ENCODE data around the gene RHEBL1.
"Not testable (repeated sequence)": the region's sequence is repeated elsewhere in the genome, so short reads cannot be mapped to it uniquely, and the experiment has no call there.

Gene RHEBL1

DNA sequence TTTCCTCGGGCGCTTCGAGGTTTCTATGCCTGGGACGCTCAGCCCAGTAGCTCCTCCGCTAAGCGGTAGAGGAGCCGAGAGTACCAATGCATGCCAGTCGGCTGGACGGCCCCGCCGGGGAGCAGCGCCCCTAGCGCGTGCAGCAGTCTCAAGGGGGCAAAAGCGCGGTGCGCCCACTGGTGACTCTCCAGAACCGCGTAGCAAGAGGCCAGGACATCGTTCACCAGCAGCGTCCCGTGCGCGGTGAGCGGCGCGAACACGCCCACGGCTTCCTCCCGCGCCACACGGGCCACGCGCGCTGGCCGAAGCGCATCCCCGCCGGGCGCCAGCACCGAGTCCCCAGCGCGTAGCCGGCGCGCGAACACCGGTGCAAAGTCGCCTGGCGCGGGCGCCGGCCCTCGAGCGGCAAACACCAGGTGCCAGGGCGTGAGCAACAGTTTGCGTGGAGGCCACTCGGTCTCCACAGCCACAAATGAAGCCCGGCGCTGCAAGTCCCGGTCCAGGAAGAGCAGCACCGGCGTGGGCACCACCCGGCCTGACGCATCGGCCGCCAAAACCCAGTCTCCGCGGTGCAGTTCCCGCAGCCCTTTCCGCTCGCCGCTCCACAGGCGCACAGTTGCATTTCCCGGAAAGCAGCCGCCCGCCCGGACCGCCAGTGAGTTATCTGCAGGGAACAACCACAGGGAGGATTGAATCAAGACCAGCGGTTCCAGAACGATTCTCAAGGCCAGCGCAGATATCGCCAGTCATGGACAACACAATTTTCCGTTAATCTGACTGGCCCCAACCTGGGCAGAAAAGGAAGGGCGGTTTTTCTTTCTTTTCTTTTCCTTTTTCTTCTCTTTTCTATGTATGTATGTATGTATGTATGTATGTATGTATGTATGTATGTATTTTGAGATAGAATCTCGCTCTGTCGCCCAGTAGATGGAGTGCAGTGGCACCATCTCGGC is 20.3 kb upstream of the RHEBL1 start:
- no peak for DNase-seq

DNA sequence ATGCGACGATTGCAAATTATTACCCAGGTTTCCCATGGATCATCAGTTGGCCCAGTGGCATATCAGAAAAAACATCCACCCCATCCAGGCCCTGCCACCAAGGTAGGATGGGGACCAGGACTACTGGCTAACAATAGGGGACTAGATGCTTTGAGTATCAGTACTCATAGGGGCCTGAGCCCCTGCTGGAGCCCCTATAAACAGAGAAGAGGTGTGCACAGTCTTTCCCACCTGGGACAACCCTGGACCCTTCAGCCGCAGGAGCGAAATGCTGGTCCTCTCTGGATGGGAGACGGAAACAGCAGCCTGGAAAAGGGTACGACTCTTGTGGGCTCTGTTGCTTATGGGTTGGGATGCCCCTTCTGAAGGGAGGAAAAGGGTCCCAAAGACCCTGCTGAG is 19.2 kb upstream of the RHEBL1 start:
- no peak for DNase-seq

GRCh38 chr12:49088150-49088931 is 18.6 kb upstream of the RHEBL1 start:
- peak; percentile 85 to 91 for DNase-seq

GRCh38 chr12:49086116-49086515 is 16.3 kb upstream of the RHEBL1 start:
- DNase-seq = no peak

GRCh38 chr12:49084438-49084837 is 14.7 kb upstream of the RHEBL1 start:
- DNase-seq = no peak

- no peak for DNase-seq
Measured at GRCh38 chr12:49079793-49080192, 10.0 kb upstream of the RHEBL1 start.

GRCh38 chr12:49070971-49071370 is 1.2 kb upstream of the RHEBL1 start:
- DNase-seq = no peak

DNA sequence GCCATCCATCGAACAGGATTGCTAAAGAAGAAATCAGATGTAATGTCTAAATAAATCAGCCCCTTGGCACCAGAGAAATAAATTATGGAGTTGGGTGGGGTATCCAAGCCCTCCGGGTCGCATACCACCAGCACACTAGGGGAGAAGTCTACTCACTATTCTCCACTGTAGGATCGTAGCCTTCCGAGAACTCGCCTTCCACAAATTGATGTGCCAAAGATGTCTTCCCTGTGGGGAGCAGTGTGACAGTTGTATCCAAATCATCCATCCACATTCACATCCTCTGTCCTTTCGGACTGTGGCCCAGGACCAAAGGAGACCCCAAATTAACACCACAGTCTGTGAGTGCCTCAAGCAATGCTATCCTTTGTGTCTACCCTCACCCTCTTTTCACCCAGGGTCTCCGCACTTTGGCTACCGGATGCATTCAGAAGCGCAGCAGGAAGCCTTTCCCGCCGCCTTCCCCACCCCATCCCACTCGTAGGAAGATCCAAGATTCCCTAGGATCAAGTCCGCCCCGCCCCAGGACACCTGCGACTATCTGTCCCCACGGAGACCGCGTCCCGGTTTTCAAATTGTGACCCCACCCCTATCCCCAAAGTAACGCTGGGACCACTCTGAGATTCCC is 786 bp downstream of the RHEBL1 start:
- no peak for DNase-seq

DNA sequence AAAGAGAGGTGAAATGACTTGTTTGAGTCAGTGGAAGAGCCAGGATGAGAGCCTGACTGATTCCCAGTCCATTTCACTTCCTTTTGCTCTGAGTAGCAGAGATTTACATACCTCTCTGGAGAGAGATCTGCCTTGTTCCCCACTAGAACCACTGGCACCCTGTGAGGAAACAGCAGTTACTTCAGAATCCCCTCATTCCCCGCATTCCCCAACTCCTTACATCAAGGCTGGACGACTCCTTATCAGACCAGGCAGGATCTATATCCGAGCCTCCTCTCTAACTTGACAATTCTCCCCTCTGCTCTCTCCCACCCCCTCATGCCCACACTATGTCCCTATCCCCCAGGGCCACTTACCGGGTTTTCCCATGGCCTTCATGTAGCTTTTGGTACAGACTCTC is 3.7 kb downstream of the RHEBL1 start:
- DNase-seq = no peak

- DNase-seq = no peak
Measured at GRCh38 chr12:49064767-49065152, 5.0 kb downstream of the RHEBL1 start.

GRCh38 chr12:49061916-49062315 is 7.9 kb downstream of the RHEBL1 start:
- not testable (repeated sequence) for DNase-seq

DNA sequence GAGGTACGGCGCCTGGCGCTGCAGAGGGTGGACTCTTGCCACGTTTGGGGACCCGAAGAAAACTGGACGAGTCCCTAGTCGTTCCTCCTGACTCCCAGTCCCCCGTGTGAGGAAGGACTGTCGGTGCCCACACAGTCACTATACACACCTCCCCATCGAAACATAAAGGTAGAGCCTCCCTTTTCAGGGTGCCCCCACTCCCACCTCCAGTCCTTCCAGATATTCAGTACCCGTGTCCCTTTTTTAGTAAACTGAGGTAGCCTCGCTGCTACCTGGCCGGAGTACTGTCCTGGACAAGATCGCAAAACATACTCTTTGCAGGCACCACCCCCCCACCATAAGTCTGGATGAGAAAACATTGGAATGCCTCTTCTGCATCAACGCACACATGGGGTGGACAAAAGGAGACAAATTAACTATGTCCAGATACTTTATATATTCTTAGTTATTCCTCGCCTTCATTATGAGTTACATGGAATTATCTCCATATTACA is 8.6 kb downstream of the RHEBL1 start:
- DNase-seq = no peak

GRCh38 chr12:49060237-49061156 is 9.3 kb downstream of the RHEBL1 start, which contains the start of gene KMT2D:
Gene KMT2D (minus strand): TSS chr12:49060794. CDS start chr12:49055324, 5,470 bp downstream.
- DNase-seq = peak; percentile 86 to 91

DNA sequence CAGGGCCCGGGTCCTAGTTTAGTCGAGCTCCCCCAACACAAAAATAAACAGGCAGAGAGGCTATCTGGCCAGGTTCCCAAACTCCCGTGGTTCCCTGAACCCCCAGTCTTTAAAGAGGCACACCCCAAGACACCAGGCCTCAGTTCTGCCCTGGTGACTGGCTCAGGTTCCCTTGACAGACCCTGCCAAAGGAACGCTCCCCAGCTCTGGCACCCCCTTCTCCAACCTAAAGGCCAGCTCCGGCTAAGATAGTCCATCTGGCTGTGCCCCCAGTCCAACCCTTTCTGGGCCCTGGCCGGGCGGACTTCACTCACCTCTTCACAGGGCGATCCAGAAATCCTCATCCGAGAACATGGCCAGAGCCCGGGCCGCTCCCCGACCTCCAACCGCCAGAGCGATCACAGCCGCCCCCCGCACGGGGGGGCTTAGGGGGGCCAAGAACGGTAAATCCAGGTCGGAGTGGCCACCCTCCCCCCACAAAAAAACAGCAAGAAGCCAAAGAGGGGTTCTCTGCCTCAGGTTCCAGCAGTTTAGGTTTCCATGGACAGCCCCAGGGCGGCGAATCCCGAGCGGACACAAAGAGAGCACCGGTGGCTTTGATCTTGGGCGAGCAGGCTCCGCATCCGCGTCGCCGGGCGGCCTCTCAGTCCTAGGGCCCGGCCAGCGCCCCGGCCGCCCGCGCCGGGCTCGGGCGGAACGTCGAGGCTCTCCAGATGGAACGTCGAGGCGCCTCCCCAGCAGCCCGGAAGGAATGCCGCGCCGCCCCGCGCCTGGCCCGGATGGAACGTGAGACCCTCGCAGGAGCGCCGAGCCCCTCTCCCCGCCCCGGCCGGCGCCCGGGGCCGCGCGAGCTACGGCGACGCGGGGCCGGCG is 10.2 kb downstream of the RHEBL1 start:
- DNase-seq = peak in 1 of 2 experiments; percentile 16

DNA sequence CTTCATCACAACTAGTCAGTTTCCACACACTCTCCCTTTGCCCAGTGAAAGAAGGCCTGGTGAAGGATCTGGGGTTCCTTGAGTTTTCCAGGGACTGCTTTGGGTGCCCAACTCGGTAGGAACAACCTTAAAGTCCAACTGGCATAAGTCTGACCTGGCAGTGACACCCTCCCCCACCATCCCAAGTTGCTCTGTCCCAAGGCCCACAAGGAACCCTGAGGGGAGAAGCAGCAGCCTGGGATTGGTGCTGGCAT is 10.8 kb downstream of the RHEBL1 start:
- no peak for DNase-seq

- DNase-seq = no peak
Measured at GRCh38 chr12:49058366-49059044, 11.3 kb downstream of the RHEBL1 start.

GRCh38 chr12:49057888-49058287 is 11.9 kb downstream of the RHEBL1 start:
- no peak for DNase-seq

DNA sequence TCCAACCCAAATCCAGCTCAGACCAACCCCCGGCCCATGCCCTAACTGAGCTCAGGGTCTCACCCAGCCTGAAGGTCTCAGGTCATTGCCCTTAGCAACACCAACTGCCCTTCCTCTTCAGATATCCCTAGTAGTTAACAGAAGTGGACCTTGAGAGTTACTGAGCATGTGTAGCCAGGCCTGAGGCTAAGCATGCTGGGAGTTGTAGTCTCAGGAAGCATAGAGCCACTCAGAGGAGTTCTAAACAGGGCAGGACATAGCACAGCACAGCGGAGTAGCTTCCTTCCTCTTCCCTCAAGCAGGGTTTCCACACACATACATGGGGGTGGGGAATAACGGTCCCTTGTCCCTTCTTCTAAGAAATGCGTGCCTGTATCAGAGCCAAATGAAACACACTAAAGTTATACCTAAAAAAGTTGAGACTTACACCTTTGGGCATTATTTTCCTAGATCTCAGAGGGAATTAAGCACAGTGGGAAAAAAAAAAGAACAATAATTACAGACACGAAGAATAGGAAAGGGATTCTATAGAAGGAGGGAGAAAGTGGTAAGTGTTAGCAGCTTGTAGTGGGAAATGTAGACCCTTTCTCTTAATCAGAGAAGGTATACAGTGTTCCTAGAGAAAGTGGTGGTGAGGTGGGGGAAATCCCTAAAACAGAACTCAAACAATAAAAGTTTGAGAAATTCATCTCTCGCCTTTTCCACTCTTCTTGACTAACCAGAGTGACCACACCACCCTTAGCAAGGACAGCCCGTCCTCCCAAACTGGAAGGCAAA is 13.6 kb downstream of the RHEBL1 start:
- DNase-seq = peak; percentile 9 to 49

DNA sequence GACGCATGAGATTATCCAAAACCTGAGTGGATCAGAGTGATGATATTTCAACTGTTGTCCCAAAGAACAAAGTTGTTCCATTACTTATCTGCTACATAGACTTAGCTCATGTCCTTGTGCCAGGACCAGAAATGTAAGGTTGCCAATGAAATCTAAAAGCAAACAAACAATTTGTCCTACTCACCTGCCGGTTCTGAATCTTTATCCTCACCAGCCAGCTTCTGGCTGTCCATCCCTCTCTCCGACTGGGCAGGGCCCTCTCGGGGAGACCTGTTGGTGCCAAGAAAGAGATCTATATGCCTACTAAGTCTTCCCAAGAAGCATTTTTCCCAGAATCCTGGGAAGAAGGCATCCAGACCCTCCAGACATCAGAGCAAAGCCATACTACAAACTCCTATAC is 14.7 kb downstream of the RHEBL1 start:
- DNase-seq = no peak

GRCh38 chr12:49054524-49054923 is 15.3 kb downstream of the RHEBL1 start:
- no peak for DNase-seq

Data from SHP77 (cell line).